T-helper 1 cell treated with Interleukin-12 subunit alpha and Interleukin-12 subunit beta and Interleukin-4 antibody, amounts not matched to agents 30 μg/mL and 1 μg/mL, for 36 hours (primary cell): ENCODE results near the gene CREB3.

Source experiments
- H3K27ac Mint-ChIP-seq: one replicate; pipeline ENCODE4 v1.8.0; 2021; ENCODE audit warnings: mild to moderate bottlenecking, mixed read lengths
- H3K27me3 Mint-ChIP-seq: one replicate; pipeline ENCODE4 v1.8.0; 2021; ENCODE audit warnings: low read depth, mixed read lengths
- H3K36me3 Mint-ChIP-seq: one replicate; pipeline ENCODE4 v1.8.0; 2021; ENCODE audit warnings: low read depth, mixed read lengths
- H3K4me1 Mint-ChIP-seq: one replicate; pipeline ENCODE4 v1.8.0; 2021; ENCODE audit warnings: low read depth, mixed read lengths
- H3K4me3 Mint-ChIP-seq: one replicate; pipeline ENCODE4 v1.8.0; 2021; ENCODE audit warnings: mild to moderate bottlenecking, moderate library complexity, mixed read lengths
- H3K9me3 Mint-ChIP-seq: one replicate; pipeline ENCODE4 v1.8.0; 2021; ENCODE audit warnings: mixed read lengths

CREB3 gene

GRCh38 chr9:35783418-35783817 lies 51.0 kb downstream of the CREB3 start:
- H3K36me3 Mint-ChIP-seq: peaks cover 22% of the 10 kb centered on the region
- H3K4me3 Mint-ChIP-seq: no peak overlapping the region

More at GRCh38 chr9:35783418-35783817, 51.0 kb downstream of the CREB3 start:
- no peaks in the 10 kb centered on the region for H3K4me1 Mint-ChIP-seq
- H3K9me3 Mint-ChIP-seq: no peaks in the 10 kb centered on the region
- H3K27me3 Mint-ChIP-seq: no peaks in the 10 kb centered on the region
- H3K27ac Mint-ChIP-seq: no peak overlapping the region
